ENCODE data around the gene ELL. TPM values are rescaled to one million over a fixed set of nuclear protein-coding genes. Genes with fewer than 3 reads are reported as not detected.

The ELL gene
- total and polyA plus RNA-seq, 9 of the 15 experiments (the other 6 are each of a cell fraction or from before 2014, with no cell fraction given), result 0.24 to 22.5 (median 4.1) TPM

DNA sequence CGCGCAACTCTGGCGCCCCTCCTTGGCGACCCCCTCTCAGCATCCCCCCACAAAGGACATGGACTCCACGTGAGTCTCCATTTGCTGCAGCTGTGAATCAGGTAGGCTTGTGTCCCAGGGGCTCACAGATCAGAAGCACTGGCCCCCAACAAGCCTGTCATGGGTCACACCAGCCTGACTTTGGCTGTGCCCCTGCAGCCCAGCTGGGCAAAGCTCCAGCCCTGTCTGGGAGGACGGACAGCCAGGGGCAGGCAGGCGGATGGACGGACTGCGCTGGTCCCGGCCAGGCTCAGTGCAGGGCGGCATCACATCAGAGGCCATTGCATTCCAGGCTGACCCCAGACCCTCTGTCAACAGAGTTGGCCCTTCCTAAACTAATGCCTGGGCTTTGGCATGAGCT is 55.5 kb downstream of the ELL start:
- intact Hi-C loops (cut with micrococcal nuclease), result loop anchor here (5.0 kb wide), 1 partner anchor 211 kb away; no protein-coding TSS in a partner anchor
- Histone ChIP-seq H3K36me3 (ENCODE audit: control insufficient read depth, insufficient read depth, low read length) (peaks cover 44% of the 10 kb centered on the region; the same call in 2 of the 3 replicates), H3K27me3 (ENCODE audit: control insufficient read depth in 2 of 2, insufficient read depth in 2 of 2, low read length in 2 of 2) (no peaks in the 10 kb centered on the region), H3K9me1 (ENCODE audit: control insufficient read depth, insufficient read depth, low read length) (peaks cover 20% of the 10 kb centered on the region), H4K20me1 (replicated peaks; ENCODE audit: control insufficient read depth, insufficient read depth, low read length) (peaks cover 41% of the 10 kb centered on the region), H3K9me3 (replicated peaks; ENCODE audit: control insufficient read depth, insufficient read depth, low read depth, low read length) (no peaks in the 10 kb centered on the region), H3K4me1 (replicated peaks in 1 of 2; ENCODE audit: control insufficient read depth in 2 of 2, insufficient read depth in 2 of 2, low read length in 2 of 2) (peaks cover 6 to 70% of the 10 kb centered on the region in 2 experiments; a peak in 4 of 5 replicates), H3K4me2 (ENCODE audit: insufficient read depth, low read length) (no peak overlapping the region), H3K27ac (ENCODE audit: extremely low read depth, low read depth, low read length) (no peak overlapping the region), H3K4me3 (no peak overlapping the region), H2AFZ (ENCODE audit: low read depth, low read length) (no peak overlapping the region), H3K9ac (ENCODE audit: insufficient read depth in 1 of 2, low read depth in 2 of 2, low read length in 2 of 2) (no peak overlapping the region), H3K79me2 (ENCODE audit: control insufficient read depth, insufficient read depth, low read length) (peaks cover 29% of the 10 kb centered on the region)
- in situ Hi-C loops (cut with MboI), result loop anchor here (5.0 kb wide), 1 partner anchor 211 kb away; no protein-coding TSS in a partner anchor
- FAIRE-seq, result no peak
- ChIA-PET CTCF (ENCODE audit: low intra/inter-chr PET ratio) (no interaction called here), POLR2A (no interaction called here)
- no peak for ATAC-seq
- DNase-seq (ENCODE audit: extremely low read depth in 1 of 4, low spot score in 3 of 4), result no peak
- BruUV-seq (replicated peaks), result no TSS peak
- no peak for TF ChIP-seq PRDM10 (IDR thresholded peaks at IDR 0.05; ENCODE audit: partially characterized antibody)
- TF ChIP-seq ZNF232 (CRISPR knock-in tag; IDR thresholded peaks at IDR 0.05), result no peak
- no peak for TF ChIP-seq ZFP30 (CRISPR knock-in tag; IDR thresholded peaks at IDR 0.05; ENCODE audit: borderline replicate concordance)
- no peak for TF ChIP-seq ZNF785 (CRISPR knock-in tag; IDR thresholded peaks at IDR 0.05)
- no peak for TF ChIP-seq MEF2A (IDR thresholded peaks at IDR 0.05; ENCODE audit: control insufficient read depth, low read depth, low read length)
- TF ChIP-seq ZNF507 (tag; conservative IDR thresholded peaks at IDR 0.05), result no peak
- TF ChIP-seq, protein P1, sequence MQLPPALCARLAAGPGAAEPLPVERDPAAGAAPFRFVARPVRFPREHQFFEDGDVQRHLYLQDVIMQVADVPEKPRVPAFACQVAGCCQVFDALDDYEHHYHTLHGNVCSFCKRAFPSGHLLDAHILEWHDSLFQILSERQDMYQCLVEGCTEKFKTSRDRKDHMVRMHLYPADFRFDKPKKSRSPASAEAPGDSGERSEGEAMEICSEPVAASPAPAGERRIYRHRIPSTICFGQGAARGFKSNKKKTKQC (CRISPR knock-in tag; IDR thresholded peaks at IDR 0.05), result no peak
- TF ChIP-seq TGIF2 (CRISPR knock-in tag; IDR thresholded peaks at IDR 0.05), result no peak
- no peak for TF ChIP-seq SMARCC2 (IDR thresholded peaks at IDR 0.05; ENCODE audit: low read depth)
- no peak for TF ChIP-seq ZSCAN32 (CRISPR knock-in tag; IDR thresholded peaks at IDR 0.05)
- TF ChIP-seq CBX2 (IDR thresholded peaks at IDR 0.05; ENCODE audit: insufficient read depth, low read length, poor library complexity, severe bottlenecking), result no peak
- TF ChIP-seq IRF9 (tag; IDR thresholded peaks at IDR 0.05), result no peak
- TF ChIP-seq ZBTB9 (CRISPR knock-in tag; IDR thresholded peaks at IDR 0.05), result no peak
- WGBS (ENCODE audit: insufficient coverage, low coverage, missing lambda C conversion rate), result 84% methylated on average over 5 of the region's 11 CpGs
